HepG2 (cell line): ENCODE results near the gene ADPRHL1. TPM values are rescaled to one million over a fixed set of nuclear protein-coding genes. Genes with fewer than 3 reads are reported as not detected.

ENCODE experiments used
- ATAC-seq: fragments of 200-7000 bp; cut with Tn5 transposase; 3 replicates; pipeline ENCODE4 v1.9.1; 2020; ENCODE audit warnings: mild to moderate bottlenecking, moderate library complexity
- BruUV-seq: library from RNA; stranded (reverse); fragments of 400-500 nt; replicated peaks from 2 replicates; lab custom pipeline; 2021; lab: Mats Ljungman, UMichigan
- CTCF ChIA-PET: fragments of 300-600 bp; formaldehyde crosslinking; extraction: SDS; loops from one replicate; lab custom pipeline; 2021; ENCODE audit warnings: low total read pairs, inconsistent platforms, low intra/inter-chr PET ratio; lab: Yijun Ruan, JAX
- POLR2A ChIA-PET: fragments of 350-600 bp; sonication (Branson Sonifier 250); formaldehyde crosslinking; loops from one replicate; lab custom pipeline; 2020; ENCODE audit warnings: antibody characterized with exemption, inconsistent platforms; lab: Yijun Ruan, JAX
- DNase-seq: peaks from one replicate; pipeline ENCODE4 v3.0.0-alpha.2; 2015; ENCODE audit warnings: low spot score
- FAIRE-seq: peaks from 3 replicates; lab custom pipeline; 2011; peaks lifted over from hg19 to GRCh38; lab: Jason Lieb, UNC
- H2AFZ ChIP-seq: one replicate; pipeline ENCODE4 v1.6.1; 2011; ENCODE audit warnings: low read length, inconsistent platforms
- H3K27ac ChIP-seq: fragments of 300-600 bp; 3 replicates; pipeline ENCODE4 v1.8.0; 2011; ENCODE audit warnings: mixed run types, mild to moderate bottlenecking, mixed read lengths, low read length, inconsistent platforms; ENCODE audit not compliant: insufficient read depth; ENCODE audit errors: extremely low read length
- H3K27me3 ChIP-seq, 2 experiments: fragments of 200-600 bp in 1 of 2; 2 replicates in 1 of 2; 3 replicates in 1 of 2; pipeline versions ENCODE4 v1.6.0 to v1.8.0; 2011; ENCODE audit warnings: low read length in 2 of 2, mild to moderate bottlenecking in 2 of 2, moderate library complexity in 2 of 2, inconsistent platforms in 1 of 2; ENCODE audit not compliant: insufficient read depth in 2 of 2, control insufficient read depth in 1 of 2
- H3K36me3 ChIP-seq, 2 experiments: fragments of 200-600 bp in 1 of 2; replicated peaks in 1 of 2; 2 replicates in 1 of 2; 3 replicates in 1 of 2; pipeline versions ENCODE4 v1.5.1 to v1.8.0; 2011; ENCODE audit warnings: low read length in 2 of 2, inconsistent platforms in 1 of 2; ENCODE audit not compliant: insufficient read depth in 2 of 2, control insufficient read depth in 1 of 2
- H3K4me1 ChIP-seq: 2 replicates; pipeline ENCODE4 v1.5.1; 2012; ENCODE audit warnings: low read length, inconsistent platforms; ENCODE audit not compliant: insufficient read depth
- H3K4me2 ChIP-seq: 2 replicates; pipeline ENCODE4 v1.6.0; 2011; ENCODE audit warnings: low read depth, low read length, inconsistent platforms
- H3K4me3 ChIP-seq, 3 experiments: fragments of 200-600 bp in 1 of 3; sonication (generic), shearing (Covaris generic) in 1 of 3; replicated peaks in 1 of 3; 2 replicates each; pipeline ENCODE4 v1.5.1; 2011 to 2016; ENCODE audit warnings: low read length in 3 of 3, inconsistent platforms in 2 of 3, low read depth in 2 of 3, mild to moderate bottlenecking in 2 of 3, control low read depth in 1 of 3, mixed read lengths in 1 of 3; ENCODE audit not compliant: insufficient read depth in 1 of 3
- H3K79me2 ChIP-seq: one replicate; pipeline ENCODE4 v1.6.1; 2011; ENCODE audit warnings: low read length, inconsistent platforms; ENCODE audit not compliant: insufficient read depth
- H3K9ac ChIP-seq: 2 replicates; pipeline ENCODE4 v1.6.0; 2011; ENCODE audit warnings: mild to moderate bottlenecking, low read depth, low read length, inconsistent platforms; ENCODE audit not compliant: insufficient read depth
- H3K9me3 ChIP-seq: 2 replicates; pipeline ENCODE4 v1.5.1; 2012; ENCODE audit warnings: mild to moderate bottlenecking, low read length
- H4K20me1 ChIP-seq: 2 replicates; pipeline ENCODE4 v1.6.0; 2011; ENCODE audit warnings: inconsistent platforms, mild to moderate bottlenecking, low read length, moderate library complexity; ENCODE audit not compliant: insufficient read depth
- CTCF ChIP-seq: sonication (generic); formaldehyde crosslinking; IDR thresholded peaks from 2 replicates; pipeline ENCODE4 v1.5.0; 2020; ENCODE audit warnings: mild to moderate bottlenecking, missing genetic modification reagents, moderate library complexity
- KAT8 ChIP-seq: IDR thresholded peaks from 2 replicates; pipeline ENCODE4 v1.6.1; 2016; ENCODE audit warnings: missing genetic modification reagents, missing compliant biosample characterization
- SALL1 ChIP-seq: sonication (generic); formaldehyde crosslinking; IDR thresholded peaks from 2 replicates; pipeline ENCODE4 v1.8.0; 2022; ENCODE audit warnings: mild to moderate bottlenecking, missing genetic modification reagents
- TOPORS ChIP-seq: sonication (generic); formaldehyde crosslinking; IDR thresholded peaks from 2 replicates; pipeline ENCODE4 v1.8.0; 2023; ENCODE audit warnings: mild to moderate bottlenecking, missing genetic modification reagents
- UBTF ChIP-seq: sonication (generic); formaldehyde crosslinking; IDR thresholded peaks from 2 replicates; pipeline ENCODE4 v1.4.0; 2020; ENCODE audit warnings: mild to moderate bottlenecking, missing genetic modification reagents
- ZBTB38 ChIP-seq: sonication (generic); formaldehyde crosslinking; IDR thresholded peaks from 2 replicates; pipeline ENCODE4 v1.5.1; 2020; ENCODE audit warnings: mild to moderate bottlenecking, missing genetic modification reagents
- ZNF235 ChIP-seq: sonication (generic); formaldehyde crosslinking; IDR thresholded peaks from 2 replicates; pipeline ENCODE4 v1.8.1; 2023; ENCODE audit warnings: mild to moderate bottlenecking, missing genetic modification reagents, borderline replicate concordance
- ZNF282 ChIP-seq: fragments of 450-650 bp; IDR thresholded peaks from 2 replicates; pipeline ENCODE4 v1.6.1; 2018; ENCODE audit not compliant: partially characterized antibody
- ZNF556 ChIP-seq: sonication (generic); formaldehyde crosslinking; IDR thresholded peaks from 2 replicates; pipeline ENCODE4 v1.4.0; 2020; ENCODE audit warnings: mild to moderate bottlenecking, missing genetic modification reagents, borderline replicate concordance
- ZNF687 ChIP-seq: sonication (generic); formaldehyde crosslinking; IDR thresholded peaks from 2 replicates; pipeline ENCODE4 v1.5.1; 2020; ENCODE audit warnings: mild to moderate bottlenecking, missing genetic modification reagents, moderate library complexity
- ZNF703 ChIP-seq: sonication (generic); formaldehyde crosslinking; IDR thresholded peaks from 2 replicates; pipeline ENCODE4 v1.5.1; 2020; ENCODE audit warnings: missing genetic modification reagents, mild to moderate bottlenecking, moderate library complexity, borderline replicate concordance
- ZNF883 ChIP-seq: sonication (generic); formaldehyde crosslinking; IDR thresholded peaks from 2 replicates; pipeline ENCODE4 v1.5.1; 2020; ENCODE audit warnings: mild to moderate bottlenecking, missing genetic modification reagents; ENCODE audit errors: not compliant biosample characterization
- WGBS: methylation state at CpG from one replicate; pipeline ENCODE4 v1.1.6; 2017; ENCODE audit warnings: low lambda C conversion rate; 5-methylcytosine and 5-hydroxymethylcytosine counted together
- in situ Hi-C: cut with HindIII; loops from 2 replicates; pipeline ENCODE4 v1.10.0; 2017; ENCODE audit warnings: low pct_unique_long_range_greater_than_20kb; ENCODE audit not compliant: extremely low pct_ligation_motif_present
- intact Hi-C: fragments of 100-400 bp; cut with micrococcal nuclease; formaldehyde crosslinking; loops from one replicate; pipeline ENCODE4 v1.10.0; 2022; ENCODE audit not compliant: unreplicated experiment
- polyA plus RNA-seq, 8 experiments: library from polyadenylated mRNA; depleted of rRNA in 3 of 8; stranded (reverse) in 7 of 8; unstranded in 1 of 8; fragments of >200 nt; fragmentation: Illumina TruSeq in 4 of 8; extraction: Trizol in 4 of 8; gene quantifications; 2 replicates each; pipeline versions ENCODE4 v1.2.1 to v1.2.3, GENCODE V29; 2011 to 2016; ENCODE audit warnings: low read depth in 4 of 8, missing spikeins in 1 of 8, mixed read lengths in 1 of 8; ENCODE audit not compliant: insufficient read depth in 1 of 8
- total RNA-seq, 5 experiments: library from RNA; depleted of rRNA; stranded (reverse); fragments of >200 nt; fragmentation: Illumina TruSeq; extraction: Trizol; gene quantifications; 2 replicates each; pipeline ENCODE4 v1.2.3, GENCODE V29; 2016; ENCODE audit warnings: low read depth in 1 of 5

ADPRHL1 gene
- total and polyA plus RNA-seq, 2 of the 13 experiments (the other 11 are each of a cell fraction or from before 2014, with no cell fraction given): 0.34 to 0.40 TPM

- 56% methylated on average over 5 of the region's 9 CpGs for WGBS
- H3K4me1 ChIP-seq: peaks cover 42% of the 10 kb centered on the region
- 0 out of 2 replicates have a peak, but pooled peaks have one; percentile 6 for TF ChIP-seq SALL1 (CRISPR knock-in tag)
- 0 out of 2 replicates have a peak, but pooled peaks have one; percentile 34 for TF ChIP-seq ZNF703 (CRISPR knock-in tag)
- no peak for TF ChIP-seq ZNF883 (CRISPR knock-in tag)
- no peak for TF ChIP-seq ZNF556 (CRISPR knock-in tag)
- TF ChIP-seq TOPORS: no peak
- TF ChIP-seq ZBTB38 (CRISPR knock-in tag): 0 out of 2 replicates have a peak, but pooled peaks have one; percentile 21
- TF ChIP-seq KAT8 (CRISPR knock-in tag): no peak
- TF ChIP-seq ZNF282: no peak
- TF ChIP-seq UBTF (CRISPR knock-in tag): peak; percentile 53; the same call in 1 of the 2 replicates
- no peak for TF ChIP-seq ZNF235 (CRISPR knock-in tag)
- no peak for TF ChIP-seq CTCF (CRISPR knock-in tag)
- 0 out of 2 replicates have a peak, but pooled peaks have one; percentile 17 for TF ChIP-seq ZNF687 (CRISPR knock-in tag)
Measured at GRCh38 chr13:113365971-113366588, 87.2 kb downstream of the ADPRHL1 start.

More at GRCh38 chr13:113365971-113366588, 87.2 kb downstream of the ADPRHL1 start:
- Histone ChIP-seq H3K36me3 (peaks cover 0 to 5% of the 10 kb centered on the region in 2 experiments; a peak in 1 of 5 replicates), H4K20me1 (peaks cover 8% of the 10 kb centered on the region; the same call in 1 of the 2 replicates), H3K79me2 (peaks cover 13% of the 10 kb centered on the region), H2AFZ (no peak overlapping the region), H3K27ac (no peak overlapping the region), H3K4me2 (peak overlapping the region; percentile 55; the same call in 1 of the 2 replicates), H3K9ac (no peak overlapping the region), H3K9me3 (no peaks in the 10 kb centered on the region), H3K27me3 (peaks cover 6 to 24% of the 10 kb centered on the region in 2 experiments; a peak in 4 of 5 replicates), H3K4me3 (peak overlapping the region in 1 of 3 experiments; percentile 16; a peak in 2 of 6 replicates)
- in situ Hi-C loops: no loop called here
- POLR2A ChIA-PET: no interaction called here
- DNase-seq (no peak), FAIRE-seq (no peak), ATAC-seq (peak; percentile 54)
- intact Hi-C loops: no loop called here
- BruUV-seq: no TSS peak
- CTCF ChIA-PET: no interaction called here
